HEK293 (cell line): ENCODE measurements around the gene DIRAS1.
A peak's percentile ranks its signal among the peaks of the same experiment; 100 is the strongest.

Source experiments
- CTCF ChIA-PET: fragments of 350-600 bp; formaldehyde crosslinking; extraction: SDS; loops from one replicate; lab custom pipeline; 2021; ENCODE audit warnings: antibody characterized with exemption; lab: Yijun Ruan, JAX
- POLR2A ChIA-PET: fragments of 300-600 bp; formaldehyde crosslinking; extraction: SDS; loops from one replicate; lab custom pipeline; 2020; ENCODE audit warnings: antibody characterized with exemption, inconsistent platforms; lab: Yijun Ruan, JAX
- H3K27ac ChIP-seq: fragments of 200-500 bp; sonication (Bioruptor generic); 2 replicates; pipeline ENCODE4 v1.5.1; 2014; ENCODE audit warnings: low read depth, low read length, control low read depth, inconsistent platforms; ENCODE audit errors: extremely low read depth
- H3K36me3 ChIP-seq, 2 experiments: fragments of 200-500 bp in 1 of 2; sonication (Bioruptor generic) in 1 of 2; 1 replicate in 1 of 2; 2 replicates in 1 of 2; pipeline ENCODE4 v1.5.1; 2014 to 2017; ENCODE audit warnings: inconsistent platforms in 2 of 2, low read length in 2 of 2; ENCODE audit not compliant: control insufficient read depth in 2 of 2, insufficient read depth in 1 of 2
- H3K4me1 ChIP-seq: fragments of 200-500 bp; sonication (Bioruptor generic); 2 replicates; pipeline ENCODE4 v1.5.1; 2014; ENCODE audit warnings: mild to moderate bottlenecking, low read length, inconsistent platforms; ENCODE audit not compliant: control insufficient read depth, insufficient read depth
- H3K4me3 ChIP-seq: 2 replicates; pipeline ENCODE4 v1.5.1; 2011; ENCODE audit warnings: low read depth, mild to moderate bottlenecking, control low read depth, low read length, moderate library complexity
- H3K9me3 ChIP-seq: fragments of 200-500 bp; sonication (Bioruptor generic); 2 replicates; pipeline ENCODE4 v1.5.1; 2014; ENCODE audit warnings: low read depth, low read length, inconsistent platforms; ENCODE audit not compliant: control insufficient read depth, insufficient read depth
- GLI2 ChIP-seq: fragments of 450-650 bp; formaldehyde crosslinking; IDR thresholded peaks from 2 replicates; pipeline ENCODE4; 2017; ENCODE audit warnings: missing biosample characterization, missing genetic modification characterization, low read depth, borderline replicate concordance
- GLIS1 ChIP-seq: fragments of 450-650 bp; formaldehyde crosslinking; IDR thresholded peaks from 2 replicates; pipeline ENCODE4 v1.5.1; 2016; ENCODE audit warnings: missing biosample characterization, missing genetic modification characterization
- KLF10 ChIP-seq: fragments of 450-650 bp; IDR thresholded peaks from 2 replicates; pipeline ENCODE4 v1.5.1; 2018; ENCODE audit warnings: missing biosample characterization, mild to moderate bottlenecking, missing genetic modification characterization
- KLF17 ChIP-seq: fragments of 450-650 bp; formaldehyde crosslinking; IDR thresholded peaks from 2 replicates; pipeline ENCODE4 v1.5.1; 2016; ENCODE audit warnings: missing biosample characterization, missing genetic modification characterization
- PATZ1 ChIP-seq: fragments of 450-650 bp; formaldehyde crosslinking; IDR thresholded peaks from 2 replicates; pipeline ENCODE4 v1.5.1; 2016; ENCODE audit warnings: missing biosample characterization, missing genetic modification characterization
- RBAK ChIP-seq: fragments of 450-650 bp; formaldehyde crosslinking; IDR thresholded peaks from 2 replicates; pipeline ENCODE4 v1.5.1; 2016; ENCODE audit warnings: missing biosample characterization, missing genetic modification characterization
- SCRT2 ChIP-seq: fragments of 450-650 bp; formaldehyde crosslinking; IDR thresholded peaks from 2 replicates; pipeline ENCODE4 v1.5.1; 2016; ENCODE audit warnings: missing biosample characterization, missing genetic modification characterization
- SP2 ChIP-seq: fragments of 450-650 bp; formaldehyde crosslinking; IDR thresholded peaks from 2 replicates; pipeline ENCODE4 v1.5.1; 2016; ENCODE audit warnings: missing biosample characterization, missing genetic modification characterization
- ZBTB10 ChIP-seq: fragments of 450-650 bp; formaldehyde crosslinking; IDR thresholded peaks from 2 replicates; pipeline ENCODE4 v1.5.1; 2016; ENCODE audit warnings: missing biosample characterization, missing genetic modification characterization
- ZNF10 ChIP-seq: fragments of 450-650 bp; formaldehyde crosslinking; IDR thresholded peaks from 2 replicates; pipeline ENCODE4 v1.5.1; 2017; ENCODE audit warnings: missing biosample characterization, missing genetic modification characterization
- ZNF175 ChIP-seq: fragments of 450-650 bp; formaldehyde crosslinking; IDR thresholded peaks from 2 replicates; pipeline ENCODE4 v1.5.1; 2016; ENCODE audit warnings: missing biosample characterization, missing genetic modification characterization
- ZNF510 ChIP-seq: fragments of 450-650 bp; formaldehyde crosslinking; IDR thresholded peaks from 2 replicates; pipeline ENCODE4 v1.5.1; 2018; ENCODE audit warnings: mild to moderate bottlenecking, missing genetic modification characterization, missing biosample characterization; ENCODE audit not compliant: insufficient replicate concordance
- ZNF514 ChIP-seq: fragments of 450-650 bp; formaldehyde crosslinking; IDR thresholded peaks from 2 replicates; pipeline ENCODE4 v1.5.1; 2016; ENCODE audit warnings: missing biosample characterization, missing genetic modification characterization
- ZNF629 ChIP-seq: fragments of 450-650 bp; formaldehyde crosslinking; IDR thresholded peaks from 2 replicates; pipeline ENCODE4 v1.5.1; 2017; ENCODE audit warnings: missing biosample characterization, missing genetic modification characterization
- ZNF658 ChIP-seq: fragments of 450-650 bp; formaldehyde crosslinking; IDR thresholded peaks from 2 replicates; pipeline ENCODE4; 2016; ENCODE audit warnings: missing biosample characterization, missing genetic modification characterization
- ZNF692 ChIP-seq: fragments of 450-650 bp; formaldehyde crosslinking; IDR thresholded peaks from 2 replicates; pipeline ENCODE4 v1.5.1; 2016; ENCODE audit warnings: missing biosample characterization, missing genetic modification characterization
- ZNF768 ChIP-seq: fragments of 450-650 bp; formaldehyde crosslinking; IDR thresholded peaks from 2 replicates; pipeline ENCODE4 v1.5.1; 2018; ENCODE audit warnings: missing biosample characterization, mild to moderate bottlenecking, missing genetic modification characterization
- ZSCAN5A ChIP-seq: fragments of 450-650 bp; formaldehyde crosslinking; IDR thresholded peaks from 2 replicates; pipeline ENCODE4 v1.5.1; 2016; ENCODE audit warnings: missing biosample characterization, missing genetic modification characterization

Gene DIRAS1

GRCh38 chr19:2736550-2737190 lies 15.5 kb upstream of the DIRAS1 start:
- no peaks in the 10 kb centered on the region for H3K4me1 ChIP-seq
- CTCF ChIA-PET, result interaction anchor here (0.6 to 1.6 kb wide), 2 partner anchors 13 to 698 kb away, joined by 3 to 5 read pairs; no protein-coding TSS in a partner anchor
- TF ChIP-seq ZNF629 (no peak), RBAK (tag by site-specific recombination) (0 out of 2 replicates have a peak, but pooled peaks have one; percentile 45), ZNF514 (tag by site-specific recombination) (no peak), ZNF175 (tag by site-specific recombination) (no peak), ZNF692 (tag by site-specific recombination) (no peak), SCRT2 (tag by site-specific recombination) (0 out of 2 replicates have a peak, but pooled peaks have one; percentile 25), ZSCAN5A (tag by site-specific recombination) (no peak), KLF10 (tag by site-specific recombination) (no peak), ZNF768 (tag by site-specific recombination) (peak; percentile 26; the same call in 1 of the 2 replicates)
- TF ChIP-seq, all 188 proteins: peak for 3
- Histone ChIP-seq H3K4me3 (no peak overlapping the region), H3K36me3 (peaks cover 0 to 50% of the 10 kb centered on the region in 2 experiments; a peak in 2 of 3 replicates), H3K27ac (no peak overlapping the region), H3K9me3 (no peaks in the 10 kb centered on the region)
- POLR2A ChIA-PET, result interaction anchor here (0.6 to 1.0 kb wide), 2 partner anchors 47 to 67 kb away, joined by 3 read pairs; partner anchors contain the start of gene SGTA

GRCh38 chr19:2735374-2735773 lies 14.2 kb upstream of the DIRAS1 start:
- no peaks in the 10 kb centered on the region for H3K9me3 ChIP-seq
- H3K36me3 ChIP-seq, result peaks cover 0 to 51% of the 10 kb centered on the region in 2 experiments; a peak in 2 of 3 replicates
- no peak overlapping the region for H3K27ac ChIP-seq
- TF ChIP-seq KLF17 (tag by site-specific recombination) (peak; percentile 92), PATZ1 (tag by site-specific recombination) (no peak), ZBTB10 (tag by site-specific recombination) (no peak), SP2 (tag by site-specific recombination) (no peak), GLIS1 (tag by site-specific recombination) (no peak), ZNF10 (peak; percentile 99), ZNF658 (tag by site-specific recombination) (no peak), GLI2 (tag by site-specific recombination) (no peak), ZNF510 (no peak)
- POLR2A ChIA-PET, result interaction anchor here (0.8 kb wide), 1 partner anchor 50 kb away, joined by 3 read pairs; the partner anchor contains the start of gene THOP1
- no peak overlapping the region for H3K4me3 ChIP-seq
- CTCF ChIA-PET, result interaction anchor here (1.4 kb wide), 1 partner anchor 14 kb away, joined by 6 read pairs; no protein-coding TSS in a partner anchor
- no peaks in the 10 kb centered on the region for H3K4me1 ChIP-seq
